GM08714 (cell line): ENCODE measurements around the gene NAPG.
"Not testable (repeated sequence)": the region's sequence is repeated elsewhere in the genome, so short reads cannot be mapped to it uniquely, and the experiment has no call there.

ENCODE experiments used
- H3K4me3 ChIP-seq: fragments of 200-500 bp; sonication (Bioruptor generic); 2 replicates; pipeline ENCODE4 v1.5.1; 2014; ENCODE audit warnings: mild to moderate bottlenecking, low read length, inconsistent platforms
- ZNF274 ChIP-seq: IDR thresholded peaks from 2 replicates; pipeline ENCODE4 v1.6.1; 2012; ENCODE audit warnings: mild to moderate bottlenecking, low read depth, low read length

NAPG gene

GRCh38 chr18:10523544-10523943, 2.3 kb upstream of the NAPG start:
- no peak for TF ChIP-seq ZNF274
- H3K4me3 ChIP-seq: no peak overlapping the region

GRCh38 chr18:10524507-10525370, 1.1 kb upstream of the NAPG start:
- TF ChIP-seq ZNF274: no peak
- 0 out of 2 replicates have a peak overlapping the region, but pooled peaks have one; percentile 7 for H3K4me3 ChIP-seq

- H3K4me3 ChIP-seq: peak overlapping the region; percentile 100
- TF ChIP-seq ZNF274: no peak
These were observed 496 bp upstream of the NAPG start for GRCh38 chr18:10525371-10525691.

GRCh38 chr18:10526561-10526949, 728 bp downstream of the NAPG start:
- peak overlapping the region; percentile 100 for H3K4me3 ChIP-seq
- no peak for TF ChIP-seq ZNF274

GRCh38 chr18:10528439-10528838, 2.6 kb downstream of the NAPG start:
- TF ChIP-seq ZNF274: no peak
- H3K4me3 ChIP-seq: no peak overlapping the region

GRCh38 chr18:10530002-10530401, 4.2 kb downstream of the NAPG start:
- TF ChIP-seq ZNF274: no peak
- H3K4me3 ChIP-seq: no peak overlapping the region

GRCh38 chr18:10530852-10531251, 5.0 kb downstream of the NAPG start:
- no peak for TF ChIP-seq ZNF274
- H3K4me3 ChIP-seq: no peak overlapping the region

GRCh38 chr18:10533111-10533510, 7.3 kb downstream of the NAPG start:
- no peak for TF ChIP-seq ZNF274
- no peak overlapping the region for H3K4me3 ChIP-seq

GRCh38 chr18:10536280-10536679, 10.5 kb downstream of the NAPG start:
- no peak for TF ChIP-seq ZNF274
- no peak overlapping the region for H3K4me3 ChIP-seq

- H3K4me3 ChIP-seq: no peak overlapping the region
- TF ChIP-seq ZNF274: no peak
These were observed 11.9 kb downstream of the NAPG start for GRCh38 chr18:10537765-10538164.

GRCh38 chr18:10539124-10539523, 13.3 kb downstream of the NAPG start:
- H3K4me3 ChIP-seq: not testable (repeated sequence)

GRCh38 chr18:10543277-10543676, 17.4 kb downstream of the NAPG start:
- no peak overlapping the region for H3K4me3 ChIP-seq
- TF ChIP-seq ZNF274: no peak

- no peak overlapping the region for H3K4me3 ChIP-seq
- no peak for TF ChIP-seq ZNF274
These were observed 18.4 kb downstream of the NAPG start for GRCh38 chr18:10544093-10544748.

GRCh38 chr18:10546557-10547300, 20.9 kb downstream of the NAPG start:
- no peak for TF ChIP-seq ZNF274
- no peak overlapping the region for H3K4me3 ChIP-seq

- no peak for TF ChIP-seq ZNF274
- H3K4me3 ChIP-seq: no peak overlapping the region
These were observed 26.4 kb downstream of the NAPG start for GRCh38 chr18:10552226-10552625.

- H3K4me3 ChIP-seq: not testable (repeated sequence)
These were observed 30.4 kb downstream of the NAPG start for GRCh38 chr18:10556251-10556650.
